Measurements from ENCODE around the gene RPS6KA3. TPM values are rescaled to one million over a fixed set of nuclear protein-coding genes. Genes with fewer than 3 reads are reported as not detected.
A peak's percentile ranks its signal among the peaks of the same experiment; 100 is the strongest.

The RPS6KA3 gene
- total and polyA plus RNA-seq, 9 of the 15 experiments (the other 6 are each of a cell fraction or from before 2014, with no cell fraction given), result 10.9 to 61.9 (median 37.4) TPM

DNA sequence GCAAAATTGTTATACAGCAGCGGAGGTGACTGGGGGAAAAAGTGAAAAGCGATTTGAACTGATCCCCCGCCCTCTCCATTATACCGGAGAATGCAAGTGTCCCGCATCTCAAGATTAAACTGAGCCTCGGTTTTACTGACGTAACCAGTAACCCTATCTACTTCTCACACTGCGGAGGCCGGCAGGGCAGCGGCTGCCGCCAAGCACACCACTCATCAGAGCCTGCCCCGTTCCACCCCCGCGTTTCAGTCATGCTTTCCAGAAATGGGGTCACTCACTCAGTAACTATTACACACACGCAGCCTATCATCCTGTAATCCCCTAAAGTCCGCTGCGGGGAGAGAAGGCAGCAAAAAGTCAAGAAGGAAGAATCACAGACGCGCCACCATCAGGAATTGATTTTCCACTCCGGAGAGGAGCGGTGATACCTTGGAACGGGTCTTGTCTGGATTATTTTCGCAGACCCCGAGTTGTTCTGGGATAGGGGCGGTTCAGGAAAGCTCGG is 1.4 kb downstream of the RPS6KA3 start:
- H3K9me1 ChIP-seq (ENCODE audit: control insufficient read depth, insufficient read depth, low read length), result no peaks in the 10 kb centered on the region
- DNase-seq (ENCODE audit: extremely low read depth in 1 of 4, low spot score in 3 of 4), result peak; percentile 48 to 89 (median 61)
- H3K4me2 ChIP-seq (ENCODE audit: insufficient read depth, low read length), result peak overlapping the region; percentile 90
- H3K9ac ChIP-seq (ENCODE audit: insufficient read depth in 1 of 2, low read depth in 2 of 2, low read length in 2 of 2), result peak overlapping the region; percentile 84 to 95
- under 1% methylated on average over 25 of the region's 26 CpGs for WGBS (ENCODE audit: insufficient coverage, low coverage, missing lambda C conversion rate)
- H2AFZ ChIP-seq (ENCODE audit: low read depth, low read length), result peak overlapping the region; percentile 62
- peak overlapping the region; percentile 93 for H3K27ac ChIP-seq (ENCODE audit: extremely low read depth, low read depth, low read length)
- peak; percentile 83 for ATAC-seq
- H3K4me1 ChIP-seq (replicated peaks in 1 of 2; ENCODE audit: control insufficient read depth in 2 of 2, insufficient read depth in 2 of 2, low read length in 2 of 2), result peaks cover 14 to 23% of the 10 kb centered on the region in 2 experiments
- intact Hi-C loops (cut with micrococcal nuclease), result loop anchor here (2.0 to 10.0 kb wide), 3 partner anchors 43 to 124 kb away; partner anchors contain the start of gene EIF1AX
- in situ Hi-C loops (cut with MboI), result no loop called here
- no peaks in the 10 kb centered on the region for H3K27me3 ChIP-seq (ENCODE audit: control insufficient read depth in 2 of 2, insufficient read depth in 2 of 2, low read length in 2 of 2)
- FAIRE-seq, result peak; percentile 95
- peak overlapping the region; percentile 90 for H3K4me3 ChIP-seq
- BruUV-seq (replicated peaks), result no TSS peak
- ChIA-PET CTCF (ENCODE audit: low intra/inter-chr PET ratio) (no interaction called here), POLR2A (interaction anchor here (1.2 kb wide), 1 partner anchor 15 kb away, joined by 3 read pairs; no protein-coding TSS in a partner anchor)
- H3K36me3 ChIP-seq (ENCODE audit: control insufficient read depth, insufficient read depth, low read length), result peaks cover 4% of the 10 kb centered on the region; the same call in 1 of the 3 replicates
- no peaks in the 10 kb centered on the region for H3K9me3 ChIP-seq (replicated peaks; ENCODE audit: control insufficient read depth, insufficient read depth, low read depth, low read length)
- no peaks in the 10 kb centered on the region for H4K20me1 ChIP-seq (replicated peaks; ENCODE audit: control insufficient read depth, insufficient read depth, low read length)
- H3K79me2 ChIP-seq (ENCODE audit: control insufficient read depth, insufficient read depth, low read length), result peaks cover 61% of the 10 kb centered on the region
- TF ChIP-seq HDGF (IDR thresholded peaks at IDR 0.05), result no peak
- TF ChIP-seq RCOR1 (IDR thresholded peaks at IDR 0.05; ENCODE audit: borderline replicate concordance in 1 of 2, low read depth in 2 of 2, low read length in 2 of 2), result peak in 1 of 2 experiments; percentile 50; a peak in 1 of 4 replicates
- no peak for TF ChIP-seq ZNF592 (IDR thresholded peaks at IDR 0.05)
- no peak for TF ChIP-seq GABPB2 (CRISPR knock-in tag; conservative IDR thresholded peaks at IDR 0.05)
- peak; percentile 73 for TF ChIP-seq SMARCA4 (IDR thresholded peaks at IDR 0.05)
- TF ChIP-seq ZFX (CRISPR knock-in tag; IDR thresholded peaks at IDR 0.05), result peak; percentile 39
- TF ChIP-seq ZNF134 (CRISPR knock-in tag; conservative IDR thresholded peaks at IDR 0.05), result no peak
- no peak for TF ChIP-seq TRIM24 (IDR thresholded peaks at IDR 0.05)
- TF ChIP-seq TCF3 (CRISPR knock-in tag; IDR thresholded peaks at IDR 0.05), result peak; percentile 66
- TF ChIP-seq MAX (CRISPR knock-in tag; IDR thresholded peaks at IDR 0.05), result 0 out of 2 replicates have a peak, but pooled peaks have one; percentile 34
- TF ChIP-seq CEBPB (tag; IDR thresholded peaks at IDR 0.05), result peak; percentile 24; the same call in 1 of the 2 replicates
- TF ChIP-seq POU5F1 (IDR thresholded peaks at IDR 0.05; ENCODE audit: borderline replicate concordance, low read depth, low read length, partially characterized antibody), result no peak
- TF ChIP-seq FOXP1 (CRISPR knock-in tag; IDR thresholded peaks at IDR 0.05), result no peak
- peak; percentile 10; the same call in 1 of the 2 replicates for TF ChIP-seq STAT5A (IDR thresholded peaks at IDR 0.05; ENCODE audit: borderline replicate concordance, low read length)
- TF ChIP-seq E2F4 (CRISPR knock-in tag; IDR thresholded peaks at IDR 0.05; ENCODE audit: low read depth), result no peak
- peak; percentile 27 for TF ChIP-seq HDAC3 (IDR thresholded peaks at IDR 0.05; ENCODE audit: borderline replicate concordance, partially characterized antibody)
- no peak for TF ChIP-seq MLX (CRISPR knock-in tag; conservative IDR thresholded peaks at IDR 0.05)
- TF ChIP-seq LEF1 (IDR thresholded peaks at IDR 0.05), result 0 out of 2 replicates have a peak, but pooled peaks have one; percentile 34
